Measurements from ENCODE around the gene PBLD.

GRCh38 chr10:68235581-68235980 lies 97.1 kb downstream of the PBLD start:
- TF ChIP-seq CTCF (IDR thresholded peaks at IDR 0.05) (no peak), POLR2A (IDR thresholded peaks at IDR 0.05) (no peak)
